Vagina (tissue), 2 donors: ENCODE measurements around the gene ETS1.

ENCODE experiments used
- CTCF ChIP-seq, 3 experiments: fragments of 450-650 bp in 2 of 3; fragments of 200-600 bp in 1 of 3; sonication (generic) in 1 of 3; IDR thresholded peaks; one replicate each; pipeline ENCODE4 v1.5.1; 2017 to 2019; ENCODE audit warnings: antibody characterized with exemption in 3 of 3, mild to moderate bottlenecking in 2 of 3, moderate library complexity in 2 of 3
- POLR2AphosphoS5 ChIP-seq, 2 donors: sonication (generic); formaldehyde crosslinking; IDR thresholded peaks; one replicate each; pipeline ENCODE4 v1.9.0; 2017; ENCODE audit warnings: antibody characterized with exemption in 2 of 2, mild to moderate bottlenecking in 2 of 2, low read depth in 1 of 2; ENCODE audit not compliant: insufficient read depth in 1 of 2

DNA sequence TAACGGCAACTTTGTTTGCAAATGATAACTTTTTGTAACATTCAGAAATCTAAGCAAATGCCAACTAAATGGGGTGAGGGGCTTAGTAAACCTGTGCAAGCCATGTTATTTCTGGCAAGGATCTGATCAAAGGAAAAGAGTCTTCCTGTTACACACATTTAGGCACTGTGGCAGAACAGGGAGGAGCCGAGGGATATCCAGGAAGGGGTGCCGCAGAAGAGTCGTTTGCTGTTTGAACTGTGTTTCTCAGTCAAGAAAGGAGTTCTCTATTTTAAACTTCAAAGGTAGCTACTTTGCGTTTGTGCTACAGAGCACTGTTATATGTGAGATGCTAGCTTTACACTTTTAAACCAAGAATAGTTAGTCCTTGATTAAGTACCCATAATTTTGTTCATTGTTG, 175.5 kb downstream of the ETS1 start:
- TF ChIP-seq CTCF (IDR thresholded peaks at IDR 0.05), result no peak
- TF ChIP-seq POLR2AphosphoS5 (IDR thresholded peaks at IDR 0.05; ENCODE audit: insufficient read depth in 1 of 2, low read depth in 1 of 2), result no peak
